Peyer's patch (tissue), 4 donors: ENCODE data around the gene CA10.

ENCODE experiments used
- CTCF ChIP-seq, 6 experiments: fragments of 450-650 bp in 4 of 6; fragments of 200-600 bp in 2 of 6; sonication (generic) in 1 of 6; IDR thresholded peaks; one replicate each; pipeline ENCODE4 v1.5.1; 2017 to 2019; ENCODE audit warnings: antibody characterized with exemption in 6 of 6, mild to moderate bottlenecking in 3 of 6, moderate library complexity in 1 of 6
- POLR2A ChIP-seq, 2 donors: fragments of 450-650 bp; IDR thresholded peaks; one replicate each; pipeline ENCODE4 v1.5.1; 2017; ENCODE audit warnings: antibody characterized with exemption in 2 of 2, mild to moderate bottlenecking in 2 of 2, moderate library complexity in 2 of 2

GRCh38 chr17:52155301-52155700, 3.2 kb downstream of the CA10 start:
- TF ChIP-seq POLR2A (IDR thresholded peaks at IDR 0.05) (no peak), CTCF (IDR thresholded peaks at IDR 0.05) (no peak)
